GM23338 (cell line): ENCODE data around the gene DACT2. TPM values are rescaled to one million over a fixed set of nuclear protein-coding genes. Genes with fewer than 3 reads are reported as not detected.

Experiments
- ATAC-seq: fragments of 200-7000 bp; cut with Tn5 transposase; 3 replicates; pipeline ENCODE4 v1.9.1; 2020
- DNase-seq: peaks from one replicate; pipeline ENCODE4 v3.0.0-alpha.2; 2015; ENCODE audit warnings: low spot score
- H2AFZ ChIP-seq: fragments of 200-600 bp; sonication (generic); 2 replicates; pipeline ENCODE4 v1.8.0; 2016; ENCODE audit warnings: antibody characterized with exemption, mild to moderate bottlenecking, moderate library complexity
- H3F3A ChIP-seq: fragments of 200-600 bp; sonication (generic); replicated peaks from 2 replicates; pipeline ENCODE4 v1.8.0; 2017; ENCODE audit warnings: antibody characterized with exemption, mixed run types, low read depth
- H3K27ac ChIP-seq: fragments of 200-600 bp; sonication (generic); 2 replicates; pipeline ENCODE4 v1.6.1; 2016; ENCODE audit warnings: low read depth
- H3K27me3 ChIP-seq: fragments of 200-600 bp; sonication (generic); 2 replicates; pipeline ENCODE4 v1.8.0; 2016; ENCODE audit warnings: mild to moderate bottlenecking, mixed run types, moderate library complexity; ENCODE audit not compliant: insufficient read depth
- H3K36me3 ChIP-seq: fragments of 200-600 bp; sonication (generic); 2 replicates; pipeline ENCODE4 v1.8.0; 2016; ENCODE audit warnings: mild to moderate bottlenecking; ENCODE audit not compliant: insufficient read depth
- H3K4me1 ChIP-seq: fragments of 200-600 bp; sonication (generic); 2 replicates; pipeline ENCODE4 v1.8.0; 2016; ENCODE audit warnings: mild to moderate bottlenecking, moderate library complexity; ENCODE audit not compliant: insufficient read depth
- H3K4me2 ChIP-seq: fragments of 200-600 bp; sonication (generic); 2 replicates; pipeline ENCODE4 v1.7.1; 2017; ENCODE audit warnings: mixed run types
- H3K4me3 ChIP-seq: fragments of 200-600 bp; sonication (generic); 2 replicates; pipeline ENCODE4 v1.6.1; 2016; ENCODE audit warnings: mixed run types
- H3K79me2 ChIP-seq: fragments of 200-600 bp; sonication (generic); replicated peaks from 2 replicates; pipeline ENCODE4 v1.8.0; 2017; ENCODE audit warnings: mild to moderate bottlenecking; ENCODE audit not compliant: insufficient read depth
- H3K9me2 ChIP-seq: fragments of 200-600 bp; sonication (generic); 2 replicates; pipeline ENCODE4 v1.8.0; 2017; ENCODE audit not compliant: insufficient read depth
- H4K20me1 ChIP-seq: fragments of 200-600 bp; sonication (generic); replicated peaks from 2 replicates; pipeline ENCODE4 v1.8.0; 2017; ENCODE audit warnings: mild to moderate bottlenecking; ENCODE audit not compliant: insufficient read depth
- H3K27ac Mint-ChIP-seq: 2 replicates; pipeline ENCODE4 v1.8.0; 2020; ENCODE audit warnings: inconsistent platforms, mild to moderate bottlenecking, moderate library complexity, mixed read lengths
- H3K27me3 Mint-ChIP-seq: 3 replicates; pipeline ENCODE4 v1.8.0; 2022; ENCODE audit warnings: low read depth, mild to moderate bottlenecking, moderate library complexity, mixed read lengths, inconsistent platforms; ENCODE audit not compliant: insufficient read depth, poor library complexity
- H3K36me3 Mint-ChIP-seq: 3 replicates; pipeline ENCODE4 v1.8.0; 2021; ENCODE audit warnings: low read depth, mild to moderate bottlenecking, inconsistent platforms, moderate library complexity, mixed read lengths
- H3K4me1 Mint-ChIP-seq: 3 replicates; pipeline ENCODE4 v1.8.0; 2020; ENCODE audit warnings: mild to moderate bottlenecking, inconsistent platforms, mixed read lengths
- H3K4me3 Mint-ChIP-seq: 3 replicates; pipeline ENCODE4 v1.8.0; 2021; ENCODE audit warnings: moderate library complexity, mild to moderate bottlenecking, inconsistent platforms, mixed read lengths
- H3K9me3 Mint-ChIP-seq: 3 replicates; pipeline ENCODE4 v1.8.0; 2020; ENCODE audit warnings: moderate library complexity, mild to moderate bottlenecking, inconsistent platforms, mixed read lengths
- EZH2 ChIP-seq: fragments of 200-600 bp; sonication (generic); IDR thresholded peaks from one replicate; pipeline ENCODE4 v1.8.0; 2017; ENCODE audit warnings: antibody characterized with exemption, mild to moderate bottlenecking, low read depth; ENCODE audit not compliant: unreplicated experiment
- EZH2phosphoT487 ChIP-seq: fragments of 200-600 bp; sonication (generic); IDR thresholded peaks from one replicate; pipeline ENCODE4 v1.8.1; 2018; ENCODE audit warnings: antibody characterized with exemption; ENCODE audit not compliant: unreplicated experiment
- NANOG ChIP-seq: IDR thresholded peaks from 2 replicates; pipeline ENCODE4 v1.6.1; 2016; ENCODE audit warnings: antibody characterized with exemption, borderline replicate concordance
- polyA plus RNA-seq: library from polyadenylated mRNA; unstranded; fragments of >200 nt; fragmentation: Nextera tagmentation; extraction: Ambion mirVana; gene quantifications from 2 replicates; pipeline ENCODE4 v1.2.1, GENCODE V29; 2016
- total RNA-seq: library from RNA; depleted of rRNA; stranded (reverse); fragments of >200 nt; shearing (Covaris generic); gene quantifications from 2 replicates; pipeline ENCODE4 v1.2.3, GENCODE V29; 2014
- TF ChIP-seq, protein P1 (sequence below): fragments of 250-450 bp; sonication (Bioruptor Pico); IDR thresholded peaks from 2 replicates; pipeline ENCODE4 v1.5.0; 2020; ENCODE audit warnings: mild to moderate bottlenecking, moderate library complexity
- TF ChIP-seq, protein P2 (sequence below): IDR thresholded peaks from one replicate; pipeline ENCODE4 v1.6.1; 2018; ENCODE audit warnings: antibody characterized with exemption; ENCODE audit not compliant: unreplicated experiment

Gene DACT2
- total and polyA plus RNA-seq, 2 experiments from 2014 or later, result 1.8 to 10.6 TPM

DNA sequence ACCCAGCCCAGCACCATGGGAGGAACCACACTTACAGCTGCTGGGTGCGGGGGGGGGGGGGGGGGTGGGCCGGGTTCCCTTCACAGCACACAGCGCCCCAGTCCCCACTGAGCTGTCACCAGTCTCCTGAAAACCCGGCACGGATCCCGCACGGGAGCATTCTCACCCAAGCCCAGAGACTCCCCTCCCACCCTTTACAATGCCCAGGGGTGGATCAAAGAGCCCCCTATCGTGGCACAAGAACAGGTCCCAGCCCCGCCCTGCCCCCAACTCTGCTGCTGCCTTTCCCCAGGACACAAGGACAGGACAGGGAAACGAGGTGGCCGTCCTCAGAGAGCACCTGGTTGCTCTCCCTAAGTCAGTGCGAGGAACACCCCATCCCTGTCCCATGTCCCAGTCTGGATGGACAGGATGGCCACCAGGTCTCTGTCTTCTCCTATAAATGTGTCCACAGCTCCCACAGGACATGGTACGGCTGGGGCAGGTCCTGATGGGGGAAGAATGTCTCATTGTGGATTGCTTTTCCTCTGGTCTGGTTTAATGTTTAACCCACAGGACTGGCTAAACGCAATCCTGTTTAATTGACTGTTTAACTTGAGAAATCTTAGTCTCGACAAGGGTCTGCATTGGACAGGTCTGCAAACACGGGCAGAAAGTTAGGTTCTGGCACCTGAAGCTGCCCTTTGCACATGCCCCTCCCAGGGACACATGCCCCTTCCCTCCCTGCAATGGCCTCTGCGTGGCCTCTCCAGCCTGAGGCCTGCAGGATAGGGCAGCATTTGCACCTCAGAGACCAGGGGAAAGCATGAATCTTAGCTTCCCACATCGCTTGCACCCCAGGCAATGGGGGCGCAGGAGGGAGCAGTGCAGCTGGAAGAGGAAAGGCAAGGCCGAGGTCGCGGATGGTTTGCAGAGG lies 45.3 kb downstream of the DACT2 start:
- ATAC-seq (peak; percentile 9), DNase-seq (no peak)
- Mint-ChIP-seq H3K27ac (no peak overlapping the region), H3K9me3 (no peaks in the 10 kb centered on the region), H3K36me3 (no peaks in the 10 kb centered on the region), H3K27me3 (peaks cover 13% of the 10 kb centered on the region), H3K4me1 (peaks cover 30% of the 10 kb centered on the region), H3K4me3 (no peak overlapping the region)
- no peak overlapping the region for H3K4me3 ChIP-seq
- peak overlapping the region; percentile 56; the same call in 1 of the 2 replicates for H2AFZ ChIP-seq
- no peaks in the 10 kb centered on the region for H3K9me2 ChIP-seq
- no peaks in the 10 kb centered on the region for H3K27me3 ChIP-seq
- H3F3A ChIP-seq, result no peaks in the 10 kb centered on the region
- no peaks in the 10 kb centered on the region for H4K20me1 ChIP-seq
- TF ChIP-seq, protein P1, sequence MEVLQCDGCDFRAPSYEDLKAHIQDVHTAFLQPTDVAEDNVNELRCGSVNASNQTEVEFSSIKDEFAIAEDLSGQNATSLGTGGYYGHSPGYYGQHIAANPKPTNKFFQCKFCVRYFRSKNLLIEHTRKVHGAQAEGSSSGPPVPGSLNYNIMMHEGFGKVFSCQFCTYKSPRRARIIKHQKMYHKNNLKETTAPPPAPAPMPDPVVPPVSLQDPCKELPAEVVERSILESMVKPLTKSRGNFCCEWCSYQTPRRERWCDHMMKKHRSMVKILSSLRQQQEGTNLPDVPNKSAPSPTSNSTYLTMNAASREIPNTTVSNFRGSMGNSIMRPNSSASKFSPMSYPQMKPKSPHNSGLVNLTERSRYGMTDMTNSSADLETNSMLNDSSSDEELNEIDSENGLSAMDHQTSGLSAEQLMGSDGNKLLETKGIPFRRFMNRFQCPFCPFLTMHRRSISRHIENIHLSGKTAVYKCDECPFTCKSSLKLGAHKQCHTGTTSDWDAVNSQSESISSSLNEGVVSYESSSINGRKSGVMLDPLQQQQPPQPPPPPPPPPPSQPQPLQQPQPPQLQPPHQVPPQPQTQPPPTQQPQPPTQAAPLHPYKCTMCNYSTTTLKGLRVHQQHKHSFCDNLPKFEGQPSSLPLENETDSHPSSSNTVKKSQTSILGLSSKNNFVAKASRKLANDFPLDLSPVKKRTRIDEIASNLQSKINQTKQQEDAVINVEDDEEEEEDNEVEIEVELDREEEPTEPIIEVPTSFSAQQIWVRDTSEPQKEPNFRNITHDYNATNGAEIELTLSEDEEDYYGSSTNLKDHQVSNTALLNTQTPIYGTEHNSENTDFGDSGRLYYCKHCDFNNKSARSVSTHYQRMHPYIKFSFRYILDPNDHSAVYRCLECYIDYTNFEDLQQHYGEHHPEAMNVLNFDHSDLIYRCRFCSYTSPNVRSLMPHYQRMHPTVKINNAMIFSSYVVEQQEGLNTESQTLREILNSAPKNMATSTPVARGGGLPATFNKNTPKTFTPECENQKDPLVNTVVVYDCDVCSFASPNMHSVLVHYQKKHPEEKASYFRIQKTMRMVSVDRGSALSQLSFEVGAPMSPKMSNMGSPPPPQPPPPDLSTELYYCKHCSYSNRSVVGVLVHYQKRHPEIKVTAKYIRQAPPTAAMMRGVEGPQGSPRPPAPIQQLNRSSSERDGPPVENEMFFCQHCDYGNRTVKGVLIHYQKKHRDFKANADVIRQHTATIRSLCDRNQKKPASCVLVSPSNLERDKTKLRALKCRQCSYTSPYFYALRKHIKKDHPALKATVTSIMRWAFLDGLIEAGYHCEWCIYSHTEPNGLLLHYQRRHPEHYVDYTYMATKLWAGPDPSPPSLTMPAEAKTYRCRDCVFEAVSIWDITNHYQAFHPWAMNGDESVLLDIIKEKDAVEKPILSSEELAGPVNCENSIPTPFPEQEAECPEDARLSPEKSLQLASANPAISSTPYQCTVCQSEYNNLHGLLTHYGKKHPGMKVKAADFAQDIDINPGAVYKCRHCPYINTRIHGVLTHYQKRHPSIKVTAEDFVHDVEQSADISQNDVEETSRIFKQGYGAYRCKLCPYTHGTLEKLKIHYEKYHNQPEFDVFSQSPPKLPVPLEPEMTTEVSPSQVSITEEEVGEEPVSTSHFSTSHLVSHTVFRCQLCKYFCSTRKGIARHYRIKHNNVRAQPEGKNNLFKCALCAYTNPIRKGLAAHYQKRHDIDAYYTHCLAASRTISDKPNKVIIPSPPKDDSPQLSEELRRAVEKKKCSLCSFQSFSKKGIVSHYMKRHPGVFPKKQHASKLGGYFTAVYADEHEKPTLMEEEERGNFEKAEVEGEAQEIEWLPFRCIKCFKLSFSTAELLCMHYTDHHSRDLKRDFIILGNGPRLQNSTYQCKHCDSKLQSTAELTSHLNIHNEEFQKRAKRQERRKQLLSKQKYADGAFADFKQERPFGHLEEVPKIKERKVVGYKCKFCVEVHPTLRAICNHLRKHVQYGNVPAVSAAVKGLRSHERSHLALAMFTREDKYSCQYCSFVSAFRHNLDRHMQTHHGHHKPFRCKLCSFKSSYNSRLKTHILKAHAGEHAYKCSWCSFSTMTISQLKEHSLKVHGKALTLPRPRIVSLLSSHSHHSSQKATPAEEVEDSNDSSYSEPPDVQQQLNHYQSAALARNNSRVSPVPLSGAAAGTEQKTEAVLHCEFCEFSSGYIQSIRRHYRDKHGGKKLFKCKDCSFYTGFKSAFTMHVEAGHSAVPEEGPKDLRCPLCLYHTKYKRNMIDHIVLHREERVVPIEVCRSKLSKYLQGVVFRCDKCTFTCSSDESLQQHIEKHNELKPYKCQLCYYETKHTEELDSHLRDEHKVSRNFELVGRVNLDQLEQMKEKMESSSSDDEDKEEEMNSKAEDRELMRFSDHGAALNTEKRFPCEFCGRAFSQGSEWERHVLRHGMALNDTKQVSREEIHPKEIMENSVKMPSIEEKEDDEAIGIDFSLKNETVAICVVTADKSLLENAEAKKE (CRISPR knock-in tag), result no peak
- TF ChIP-seq NANOG, result no peak
- TF ChIP-seq EZH2phosphoT487, result no peak
- no peak for TF ChIP-seq EZH2
- TF ChIP-seq, protein P2, sequence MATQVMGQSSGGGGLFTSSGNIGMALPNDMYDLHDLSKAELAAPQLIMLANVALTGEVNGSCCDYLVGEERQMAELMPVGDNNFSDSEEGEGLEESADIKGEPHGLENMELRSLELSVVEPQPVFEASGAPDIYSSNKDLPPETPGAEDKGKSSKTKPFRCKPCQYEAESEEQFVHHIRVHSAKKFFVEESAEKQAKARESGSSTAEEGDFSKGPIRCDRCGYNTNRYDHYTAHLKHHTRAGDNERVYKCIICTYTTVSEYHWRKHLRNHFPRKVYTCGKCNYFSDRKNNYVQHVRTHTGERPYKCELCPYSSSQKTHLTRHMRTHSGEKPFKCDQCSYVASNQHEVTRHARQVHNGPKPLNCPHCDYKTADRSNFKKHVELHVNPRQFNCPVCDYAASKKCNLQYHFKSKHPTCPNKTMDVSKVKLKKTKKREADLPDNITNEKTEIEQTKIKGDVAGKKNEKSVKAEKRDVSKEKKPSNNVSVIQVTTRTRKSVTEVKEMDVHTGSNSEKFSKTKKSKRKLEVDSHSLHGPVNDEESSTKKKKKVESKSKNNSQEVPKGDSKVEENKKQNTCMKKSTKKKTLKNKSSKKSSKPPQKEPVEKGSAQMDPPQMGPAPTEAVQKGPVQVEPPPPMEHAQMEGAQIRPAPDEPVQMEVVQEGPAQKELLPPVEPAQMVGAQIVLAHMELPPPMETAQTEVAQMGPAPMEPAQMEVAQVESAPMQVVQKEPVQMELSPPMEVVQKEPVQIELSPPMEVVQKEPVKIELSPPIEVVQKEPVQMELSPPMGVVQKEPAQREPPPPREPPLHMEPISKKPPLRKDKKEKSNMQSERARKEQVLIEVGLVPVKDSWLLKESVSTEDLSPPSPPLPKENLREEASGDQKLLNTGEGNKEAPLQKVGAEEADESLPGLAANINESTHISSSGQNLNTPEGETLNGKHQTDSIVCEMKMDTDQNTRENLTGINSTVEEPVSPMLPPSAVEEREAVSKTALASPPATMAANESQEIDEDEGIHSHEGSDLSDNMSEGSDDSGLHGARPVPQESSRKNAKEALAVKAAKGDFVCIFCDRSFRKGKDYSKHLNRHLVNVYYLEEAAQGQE, result no peak
- H3K79me2 ChIP-seq, result no peaks in the 10 kb centered on the region
- no peak overlapping the region for H3K27ac ChIP-seq
- H3K36me3 ChIP-seq, result no peaks in the 10 kb centered on the region
- 0 out of 2 replicates have a peak, but pooled peaks cover 3% of the 10 kb centered on the region for H3K4me1 ChIP-seq
- no peak overlapping the region for H3K4me2 ChIP-seq
